HEK293T (cell line): Measurements from ENCODE around the gene ZDHHC14.

Experiments
- BHLHE40 ChIP-seq: fragments of 450-650 bp; IDR thresholded peaks from 2 replicates; pipeline ENCODE4 v1.6.1; 2016; ENCODE audit warnings: mild to moderate bottlenecking, moderate library complexity, borderline replicate concordance
- CTBP1 ChIP-seq: fragments of 450-650 bp; IDR thresholded peaks from 2 replicates; pipeline ENCODE4 v1.6.1; 2016; ENCODE audit warnings: borderline replicate concordance
- ELF4 ChIP-seq: fragments of 450-650 bp; IDR thresholded peaks from 2 replicates; pipeline ENCODE4 v1.6.1; 2017; ENCODE audit warnings: antibody characterized with exemption
- FOXM1 ChIP-seq: fragments of 450-650 bp; IDR thresholded peaks from 2 replicates; pipeline ENCODE4 v1.6.1; 2017; ENCODE audit warnings: mild to moderate bottlenecking, borderline replicate concordance
- HDGF ChIP-seq: fragments of 450-650 bp; IDR thresholded peaks from 2 replicates; pipeline ENCODE4 v1.6.1; 2017; ENCODE audit warnings: antibody characterized with exemption, borderline replicate concordance
- LEF1 ChIP-seq: fragments of 450-650 bp; IDR thresholded peaks from 2 replicates; pipeline ENCODE4 v1.6.1; 2017; ENCODE audit warnings: mild to moderate bottlenecking, borderline replicate concordance
- SP1 ChIP-seq: fragments of 450-650 bp; IDR thresholded peaks from 2 replicates; pipeline ENCODE4 v1.6.1; 2017
- SUZ12 ChIP-seq: fragments of 450-650 bp; IDR thresholded peaks from 2 replicates; pipeline ENCODE4 v1.6.1; 2016; ENCODE audit warnings: mild to moderate bottlenecking
- TARDBP ChIP-seq: fragments of 450-650 bp; IDR thresholded peaks from 2 replicates; pipeline ENCODE4 v1.6.1; 2016
- ZNF384 ChIP-seq: fragments of 450-650 bp; IDR thresholded peaks from 2 replicates; pipeline ENCODE4 v1.6.1; 2016
- TF ChIP-seq, protein P1 (sequence below): fragments of 450-650 bp; IDR thresholded peaks from 2 replicates; pipeline ENCODE4 v1.6.1; 2016

GRCh38 chr6:157534977-157535339 is 154.0 kb downstream of the ZDHHC14 start:
- TF ChIP-seq SUZ12: no peak
- TF ChIP-seq CTBP1: no peak
- TF ChIP-seq, protein P1, sequence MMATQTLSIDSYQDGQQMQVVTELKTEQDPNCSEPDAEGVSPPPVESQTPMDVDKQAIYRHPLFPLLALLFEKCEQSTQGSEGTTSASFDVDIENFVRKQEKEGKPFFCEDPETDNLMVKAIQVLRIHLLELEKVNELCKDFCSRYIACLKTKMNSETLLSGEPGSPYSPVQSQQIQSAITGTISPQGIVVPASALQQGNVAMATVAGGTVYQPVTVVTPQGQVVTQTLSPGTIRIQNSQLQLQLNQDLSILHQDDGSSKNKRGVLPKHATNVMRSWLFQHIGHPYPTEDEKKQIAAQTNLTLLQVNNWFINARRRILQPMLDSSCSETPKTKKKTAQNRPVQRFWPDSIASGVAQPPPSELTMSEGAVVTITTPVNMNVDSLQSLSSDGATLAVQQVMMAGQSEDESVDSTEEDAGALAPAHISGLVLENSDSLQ: no peak
- TF ChIP-seq TARDBP: no peak
- no peak for TF ChIP-seq SP1
- TF ChIP-seq FOXM1: no peak
- no peak for TF ChIP-seq ELF4
- no peak for TF ChIP-seq HDGF
- no peak for TF ChIP-seq BHLHE40
- no peak for TF ChIP-seq ZNF384
- no peak for TF ChIP-seq LEF1
